Urothelium cell line (cell line): ENCODE data around the gene DENND1C.
"Not testable (repeated sequence)": the region's sequence is repeated elsewhere in the genome, so short reads cannot be mapped to it uniquely, and the experiment has no call there.

Experiments
- DNase-seq: peaks from one replicate; pipeline ENCODE4 v3.0.0; 2011; ENCODE audit warnings: low spot score, mixed read lengths
- FAIRE-seq: peaks from 2 replicates; lab custom pipeline; 2011; peaks lifted over from hg19 to GRCh38; lab: Jason Lieb, UNC

Gene DENND1C

DNA sequence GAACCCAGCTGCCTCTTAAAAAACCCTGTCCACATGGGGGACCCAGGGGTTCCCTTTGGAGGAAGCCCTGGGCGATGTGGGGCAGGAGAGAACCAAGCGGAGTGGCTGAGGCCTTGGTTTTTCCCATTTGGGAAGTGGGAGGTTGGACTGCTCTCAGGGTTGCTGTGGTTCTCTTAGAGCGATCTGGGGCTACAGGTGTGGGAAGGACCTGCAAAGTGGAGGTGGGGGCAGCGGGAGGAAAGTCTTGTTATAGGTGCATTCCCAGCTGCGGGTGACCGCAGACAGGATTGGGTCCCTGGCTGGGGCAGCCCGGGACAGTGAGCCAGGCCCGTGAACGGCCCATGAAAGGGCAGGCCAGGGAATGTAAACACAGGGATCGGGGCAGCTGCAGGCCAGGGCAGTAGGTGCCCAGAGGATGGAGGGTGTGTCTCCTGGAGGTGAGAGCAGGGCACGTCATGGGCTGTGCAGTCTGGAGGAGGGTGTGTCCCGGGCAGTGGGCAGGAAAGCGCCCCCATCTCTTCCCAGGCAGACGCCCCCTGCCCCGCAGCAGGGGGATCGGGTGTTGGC lies 22.8 kb downstream of the DENND1C start:
- DNase-seq (peak; percentile 27), FAIRE-seq (no peak)

DNA sequence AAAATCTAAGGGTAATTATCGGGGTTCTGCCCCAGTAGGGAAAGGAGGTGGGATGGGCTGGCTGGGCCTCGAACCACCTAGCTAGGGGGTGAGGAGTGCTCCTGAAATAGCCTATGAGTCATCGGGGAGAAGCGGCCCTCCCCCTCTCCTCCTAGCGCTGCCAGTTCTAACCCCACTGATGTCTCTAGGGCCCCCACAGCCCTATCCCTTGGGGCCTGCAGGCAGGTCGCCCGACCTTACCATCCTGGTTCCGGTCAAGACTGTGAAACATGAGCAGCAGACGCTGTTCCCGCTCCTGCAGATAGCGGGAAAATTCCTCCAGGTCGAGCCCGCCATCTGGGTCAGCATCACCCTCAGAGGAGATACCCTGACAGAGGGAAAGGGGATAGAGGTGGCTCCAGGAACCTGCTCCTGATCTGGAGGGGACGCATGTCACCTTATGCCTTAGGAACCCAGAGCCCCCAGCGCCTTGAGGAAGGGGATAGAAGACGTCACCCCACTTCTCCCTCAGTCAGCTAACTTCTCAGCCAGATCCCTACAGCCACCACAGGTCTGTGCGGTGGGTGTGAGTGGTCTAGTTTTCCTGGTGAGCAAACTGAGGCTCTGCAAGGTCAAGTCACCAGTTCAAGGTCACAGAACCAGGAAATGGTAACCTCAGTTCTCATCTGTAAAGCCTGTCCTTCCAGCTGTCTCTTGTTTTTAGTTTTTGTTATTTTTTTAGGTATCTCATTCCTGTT lies 23.5 kb downstream of the DENND1C start:
- DNase-seq, result no peak

DNA sequence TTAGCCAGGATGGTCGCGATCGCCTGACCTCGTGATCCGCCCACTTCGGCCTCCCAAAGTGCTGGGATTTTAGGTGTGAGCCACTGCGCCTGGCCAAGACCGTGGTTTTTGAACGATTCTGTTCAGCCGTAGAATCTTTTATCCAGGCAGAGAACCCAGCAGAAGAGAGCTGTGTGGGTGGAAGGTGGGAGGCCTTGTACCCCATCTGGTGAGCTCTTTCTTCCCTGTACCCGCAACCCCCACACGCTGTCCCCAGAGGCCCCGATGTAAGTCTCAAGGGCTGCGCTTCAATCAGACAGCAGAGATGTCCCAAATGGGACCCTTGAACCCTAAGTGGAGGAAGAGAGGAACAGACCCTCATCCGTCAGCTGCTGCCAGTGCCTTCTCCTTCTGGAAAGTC lies 25.7 kb downstream of the DENND1C start:
- DNase-seq (no peak), FAIRE-seq (no peak)

More for the DNA sequence above, 23.5 kb downstream of the DENND1C start:
- no peak for FAIRE-seq

DNA sequence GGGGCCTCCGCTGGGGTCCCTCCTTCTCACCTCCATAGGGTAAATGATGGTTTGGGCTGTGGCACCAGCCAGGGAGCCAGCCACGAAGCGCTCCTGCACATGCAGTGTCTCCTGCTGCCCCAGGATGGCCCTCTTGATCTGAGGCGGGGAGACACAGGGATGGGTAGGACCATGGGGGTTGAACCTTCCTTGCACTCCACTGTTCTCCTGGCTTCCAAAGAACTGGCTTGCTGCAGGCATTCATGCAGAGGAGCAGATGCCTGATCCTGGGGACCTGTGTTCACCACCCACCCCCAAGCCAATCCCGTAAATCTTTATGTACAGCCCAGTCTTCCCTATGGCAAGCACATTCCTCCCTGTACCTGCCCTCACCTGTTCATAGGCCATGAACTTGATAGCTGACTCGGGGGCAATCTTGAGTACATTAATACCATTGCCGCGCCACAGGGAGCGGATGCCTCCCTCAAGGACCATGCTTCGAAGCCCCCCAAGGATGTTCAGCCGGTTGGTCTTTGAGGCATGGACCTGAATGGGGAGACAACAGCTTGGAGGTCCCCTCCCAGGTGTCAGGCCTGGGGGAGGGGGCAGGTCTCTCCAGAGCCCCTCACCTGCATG lies 27.5 kb downstream of the DENND1C start:
- DNase-seq (no peak), FAIRE-seq (no peak)

DNA sequence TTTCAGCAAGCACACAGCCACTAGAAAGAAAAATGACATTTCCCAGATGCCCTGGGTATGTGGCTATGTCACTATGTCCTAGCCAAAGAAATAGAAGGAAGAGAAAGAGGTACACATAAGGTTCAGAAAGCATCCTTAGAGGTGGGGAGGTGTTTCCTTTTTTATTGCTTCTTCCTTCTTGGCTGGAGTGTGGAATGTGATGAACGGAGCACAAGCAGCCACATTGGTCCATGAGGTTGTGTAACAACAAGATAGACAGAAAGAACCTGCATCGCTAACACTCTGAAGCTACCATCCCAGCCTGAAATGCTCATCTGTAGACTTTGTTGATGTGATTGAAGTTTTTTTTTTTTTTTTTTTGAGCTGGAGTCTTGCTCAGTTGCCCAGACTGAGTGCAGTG lies 28.7 kb downstream of the DENND1C start:
- DNase-seq (no peak), FAIRE-seq (no peak)

DNA sequence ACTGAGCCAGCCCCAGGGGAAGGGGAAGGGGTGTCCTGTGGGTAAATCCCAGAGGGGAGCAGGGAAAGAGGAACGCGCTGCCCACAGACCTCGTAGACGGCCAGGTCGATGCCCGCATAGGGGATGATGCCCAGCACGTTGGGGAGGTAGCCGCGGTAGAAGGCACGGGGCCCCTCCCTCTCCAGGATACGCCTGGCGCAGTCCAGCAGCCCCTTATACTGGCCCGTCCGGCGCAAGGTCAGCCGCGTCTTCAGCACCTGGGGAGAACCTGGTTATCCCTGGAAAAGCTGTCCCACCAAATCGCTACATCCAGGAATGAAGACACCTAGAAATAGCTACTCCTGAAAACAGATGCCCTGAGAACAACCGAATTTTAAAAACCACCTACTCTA lies 29.4 kb downstream of the DENND1C start:
- DNase-seq (no peak), FAIRE-seq (no peak)

DNA sequence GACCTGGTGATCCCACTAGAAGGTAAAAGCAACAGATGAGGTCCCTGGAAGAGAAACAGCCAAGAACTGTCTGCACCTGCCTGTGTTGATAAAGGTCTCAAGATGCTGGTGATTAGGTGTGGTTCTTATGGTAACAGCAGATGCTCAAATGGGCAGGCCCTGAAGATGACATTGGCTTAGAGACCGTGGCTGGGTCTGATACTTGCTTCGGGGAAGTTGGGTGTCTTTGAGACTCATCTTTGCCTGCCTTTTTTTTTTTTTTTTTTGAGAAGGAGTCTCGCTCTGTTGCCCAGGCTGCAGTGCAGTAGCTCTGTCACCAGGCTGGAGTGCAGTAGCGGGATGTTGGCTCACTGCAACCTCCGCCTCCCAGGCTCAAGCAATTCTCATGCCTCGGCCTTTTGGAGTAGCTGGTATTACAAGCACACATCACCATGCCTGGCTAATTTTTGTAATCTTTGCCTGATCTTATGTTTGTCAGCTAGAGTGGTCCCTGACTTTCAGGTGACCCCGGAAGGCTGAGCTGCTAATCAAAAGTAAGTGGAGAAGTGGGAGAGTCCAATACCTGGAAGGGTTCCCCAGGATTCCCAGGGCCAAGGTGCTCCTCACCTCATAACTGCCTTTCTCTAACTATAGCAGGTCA lies 29.9 kb downstream of the DENND1C start:
- DNase-seq (no peak), FAIRE-seq (no peak)

DNA sequence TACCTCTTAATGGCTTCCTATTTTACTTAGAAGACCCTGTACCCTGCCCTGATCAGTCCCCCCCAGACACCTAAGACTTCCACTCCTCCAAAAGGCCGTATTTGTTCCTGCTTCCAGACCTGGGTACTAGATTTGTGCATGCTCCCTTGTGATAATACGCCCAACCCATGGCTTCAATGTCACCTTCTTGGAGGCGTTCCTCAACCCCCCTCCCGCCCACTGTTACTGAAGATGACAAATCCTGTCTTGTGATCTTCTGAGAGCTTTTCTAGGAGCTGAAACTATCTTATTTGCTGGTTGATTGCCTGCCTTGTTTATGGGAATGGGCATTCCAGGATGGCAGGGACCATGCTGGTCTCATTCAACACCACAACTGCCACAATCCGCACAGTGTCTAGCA lies 31.4 kb downstream of the DENND1C start:
- no peak for DNase-seq
- no peak for FAIRE-seq

DNA sequence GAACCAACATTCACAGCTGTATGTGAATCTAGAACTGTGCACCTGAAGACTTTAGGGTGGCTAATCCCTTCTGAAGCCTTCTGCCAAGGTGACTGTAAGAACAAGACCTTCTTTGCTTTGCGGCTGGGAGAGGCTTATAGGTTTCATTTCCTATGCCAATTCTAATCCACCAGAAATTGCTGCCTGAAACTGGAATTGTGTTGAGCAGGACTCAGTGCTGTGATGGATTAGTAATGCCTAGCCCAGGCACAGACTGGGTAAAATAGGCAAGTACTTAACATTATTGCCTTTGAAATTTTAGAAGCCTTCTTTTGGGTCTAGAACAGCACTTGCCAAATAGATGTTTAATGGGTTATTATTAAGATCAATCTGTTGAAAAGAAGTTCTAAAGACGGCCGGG lies 33.5 kb downstream of the DENND1C start:
- DNase-seq (no peak), FAIRE-seq (no peak)

DNA sequence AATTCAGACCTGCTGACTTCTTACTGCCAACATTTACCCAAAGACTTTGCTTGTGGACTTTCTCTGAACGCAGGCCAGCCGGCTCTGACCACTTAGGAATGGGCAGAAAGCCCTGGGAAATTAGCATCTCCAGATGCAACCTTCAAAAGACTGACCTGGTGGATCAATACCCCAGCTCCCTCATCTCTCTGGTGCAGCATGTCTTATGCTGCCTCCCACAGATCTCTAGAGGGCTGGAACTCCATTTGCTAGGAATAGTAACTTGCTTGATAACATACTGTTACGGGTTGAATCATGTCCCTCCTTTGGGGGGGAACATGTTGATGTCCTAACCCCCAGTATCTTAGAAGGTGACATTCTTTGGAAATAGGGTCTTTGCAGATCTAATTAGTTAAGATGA lies 35.1 kb downstream of the DENND1C start:
- no peak for FAIRE-seq

DNA sequence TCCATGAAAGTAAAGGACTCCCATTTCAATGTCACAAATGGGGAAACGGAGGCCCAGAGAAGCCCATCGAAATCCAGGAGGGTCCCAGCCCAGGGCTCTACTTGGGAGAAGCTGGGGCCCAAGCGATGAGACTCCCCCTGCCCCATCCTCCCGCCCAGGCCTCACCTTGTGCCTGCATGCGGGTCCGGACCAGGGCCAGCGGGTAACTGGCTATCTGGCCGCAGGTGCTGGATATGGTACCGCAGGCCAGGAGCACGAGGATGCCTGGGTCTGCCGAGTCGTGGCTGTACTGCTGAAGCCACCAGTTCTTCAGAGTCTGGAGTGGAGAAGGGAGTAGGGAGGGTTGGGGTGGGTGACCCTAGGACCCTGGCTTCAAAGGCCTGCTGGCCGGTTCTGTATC lies 37.6 kb downstream of the DENND1C start:
- DNase-seq (no peak), FAIRE-seq (no peak)

More for the DNA sequence above, 35.1 kb downstream of the DENND1C start:
- DNase-seq, result no peak

DNA sequence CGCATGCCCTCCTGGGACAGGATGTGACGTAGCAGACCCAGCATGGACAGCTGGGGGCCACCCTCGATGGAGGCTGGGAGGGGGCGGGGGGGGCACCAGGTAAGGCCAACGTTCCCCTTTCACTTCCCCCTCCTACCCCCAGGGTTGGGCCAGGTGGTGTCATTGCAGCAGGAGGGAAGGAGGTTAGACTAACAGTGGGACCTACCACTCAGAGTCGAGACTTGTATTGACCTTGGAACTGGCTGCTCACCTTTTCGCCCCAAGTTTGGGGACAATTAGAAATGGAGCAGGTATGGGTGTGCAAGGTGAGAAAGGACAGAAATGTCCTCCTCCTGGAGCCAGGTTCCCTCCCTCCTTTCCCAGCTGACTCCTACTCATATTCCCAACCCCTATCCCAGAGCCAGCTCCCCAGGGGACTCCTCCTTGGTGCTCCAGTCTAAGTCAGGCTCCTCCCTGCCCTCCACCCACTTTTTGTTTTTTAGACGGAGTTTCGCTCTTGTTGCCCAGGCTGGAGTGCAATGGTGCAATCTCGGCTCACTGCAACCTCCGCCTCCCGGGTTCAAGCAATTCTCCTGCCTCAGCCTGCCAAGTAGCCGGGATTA lies 39.4 kb downstream of the DENND1C start:
- no peak for DNase-seq
- no peak for FAIRE-seq

DNA sequence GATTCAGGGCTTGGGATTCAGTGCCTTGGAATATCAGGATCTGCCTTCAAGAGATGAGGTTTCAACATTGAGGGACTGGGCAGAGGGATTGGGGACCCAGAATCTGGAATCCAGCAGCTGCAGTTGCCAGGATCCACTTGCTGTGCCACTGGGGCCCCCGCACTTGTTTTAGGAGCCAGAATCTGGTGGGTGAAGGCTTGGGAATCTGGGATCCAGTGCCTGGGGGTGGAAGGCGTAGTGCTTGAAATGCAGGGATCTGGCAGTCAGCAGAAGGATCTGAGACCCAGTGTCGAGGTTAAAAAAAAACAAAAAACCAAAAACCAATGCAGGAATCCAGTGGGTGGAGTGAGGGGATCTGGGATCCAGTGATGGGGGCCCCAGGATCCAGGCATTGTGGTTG lies 40.7 kb downstream of the DENND1C start:
- DNase-seq, result no peak
- no peak for FAIRE-seq

DNA sequence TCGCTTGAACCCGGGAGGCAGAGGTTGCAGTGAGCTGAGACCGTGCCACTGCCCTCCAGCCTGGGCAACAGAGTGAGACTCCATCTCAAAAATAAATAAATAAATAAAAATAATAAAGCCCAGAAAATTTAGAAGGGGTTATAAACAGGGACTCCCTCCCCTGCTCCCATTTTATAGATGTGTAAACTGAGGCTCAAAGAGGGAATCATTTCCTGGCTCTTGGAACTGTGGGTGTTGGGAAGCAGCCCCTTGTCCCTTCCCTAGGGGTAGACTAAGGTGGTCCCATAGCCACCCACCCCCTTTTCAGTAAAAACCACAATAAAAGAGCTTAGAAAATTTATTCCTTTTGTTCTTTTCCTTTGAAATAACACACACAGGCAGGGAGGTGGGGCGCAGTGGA lies 41.8 kb downstream of the DENND1C start:
- no peak for DNase-seq
- no peak for FAIRE-seq

DNA sequence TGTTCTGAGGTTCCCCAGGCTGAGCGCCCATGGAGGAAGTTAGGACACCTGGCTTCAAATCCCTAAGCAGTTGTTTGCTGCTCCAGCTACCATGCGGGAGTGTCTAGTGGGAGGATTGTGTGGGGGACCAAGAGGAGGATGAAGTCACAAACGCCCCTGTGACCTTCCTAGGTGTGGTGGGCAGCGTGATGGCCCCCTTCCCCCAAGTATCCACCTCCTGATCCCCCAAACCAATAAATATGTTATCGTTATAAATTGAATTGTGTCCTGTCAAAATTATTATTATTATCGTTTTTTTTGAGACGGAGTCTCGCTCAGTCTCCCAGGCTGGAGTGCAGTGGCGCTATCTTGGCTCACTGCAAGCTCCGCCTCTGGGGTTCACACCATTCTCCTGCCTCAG lies 47.9 kb downstream of the DENND1C start, which contains the start of gene SLC25A41:
Gene SLC25A41 (minus strand): TSS at position 101 of the 400 bp plus-strand sequence. CDS start 70 bp downstream, at position 31.
- DNase-seq (no peak), FAIRE-seq (no peak)

DNA sequence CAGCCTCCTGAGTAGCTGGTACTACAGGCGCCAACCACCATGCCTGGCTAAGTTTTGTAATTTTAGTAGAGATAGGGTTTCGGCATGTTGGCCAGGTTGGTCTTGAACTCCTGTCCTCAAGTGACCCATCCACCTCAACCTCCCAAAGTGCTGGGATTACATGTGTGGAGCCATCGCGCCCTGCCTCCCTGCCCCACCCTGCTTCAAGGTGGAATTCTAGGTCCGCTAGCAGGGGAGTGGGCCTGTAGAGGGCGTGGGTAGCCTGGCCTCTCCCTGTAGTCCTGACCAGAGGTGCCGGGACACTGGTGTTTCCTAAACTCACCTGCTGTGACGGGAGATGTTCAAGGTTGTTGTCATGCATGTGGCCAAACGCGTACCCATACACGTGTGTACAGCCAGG lies 48.4 kb downstream of the DENND1C start:
- no peak for FAIRE-seq
- DNase-seq, result no peak

DNA sequence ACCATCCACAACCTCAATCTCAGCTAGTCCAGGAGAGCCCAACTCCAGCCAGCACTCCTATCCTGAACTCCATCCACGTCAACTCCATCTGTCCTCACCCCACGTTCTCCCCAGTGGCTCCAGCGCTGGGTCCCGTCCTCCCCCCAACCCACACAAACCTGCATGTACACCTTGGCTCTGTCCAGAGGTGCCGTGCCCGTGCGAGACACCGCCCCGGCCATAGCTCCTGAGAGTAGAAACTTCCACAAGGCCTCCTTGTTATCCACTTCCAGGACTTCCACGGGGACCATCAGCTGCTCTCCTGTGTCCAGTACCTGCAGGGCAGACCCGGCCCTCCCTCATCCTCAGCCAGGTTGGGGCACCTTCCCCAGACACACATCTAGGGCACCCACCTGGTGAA lies 49.7 kb downstream of the DENND1C start:
- DNase-seq (no peak), FAIRE-seq (no peak)

DNA sequence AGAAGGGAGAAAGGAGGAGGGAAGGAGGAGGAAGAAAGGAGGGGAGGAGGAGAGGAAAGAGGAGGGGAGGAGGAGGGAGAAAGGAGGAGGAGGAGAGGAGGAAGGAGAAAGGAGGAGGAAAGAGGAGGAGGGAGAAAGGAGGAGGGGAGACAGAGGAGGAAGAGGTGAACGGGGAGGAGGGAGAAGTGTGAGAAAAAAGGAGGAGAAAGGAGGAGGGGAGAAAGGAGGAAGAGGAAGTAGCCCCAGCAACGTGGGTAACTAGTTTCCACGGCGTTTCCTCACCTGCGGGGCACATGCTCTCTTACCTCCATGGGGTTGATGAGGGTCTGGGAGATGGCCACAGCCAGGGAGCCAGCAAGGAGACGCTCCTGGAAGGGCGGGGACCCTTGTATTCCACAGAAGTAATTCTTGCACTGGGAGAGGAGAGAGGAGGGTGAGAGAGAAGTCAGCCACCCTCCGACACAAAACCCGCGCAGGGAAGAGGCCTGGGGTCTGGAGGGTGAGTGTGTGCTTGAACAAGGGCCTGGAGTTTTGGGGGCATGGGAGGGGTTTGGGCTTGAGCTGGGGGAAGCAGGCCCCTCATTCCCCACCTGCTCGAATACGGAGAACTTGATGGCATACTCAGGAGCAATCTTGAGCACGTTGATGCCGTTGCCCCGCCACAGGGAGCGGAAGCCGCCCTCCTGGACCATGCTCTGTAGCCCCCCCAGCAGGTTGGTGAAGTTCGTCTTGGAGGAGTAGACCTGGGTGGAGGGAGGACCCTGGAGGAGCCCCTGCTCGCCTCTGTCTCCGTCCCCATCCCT lies 52.0 kb downstream of the DENND1C start:
- FAIRE-seq (no peak), DNase-seq (no peak)

DNA sequence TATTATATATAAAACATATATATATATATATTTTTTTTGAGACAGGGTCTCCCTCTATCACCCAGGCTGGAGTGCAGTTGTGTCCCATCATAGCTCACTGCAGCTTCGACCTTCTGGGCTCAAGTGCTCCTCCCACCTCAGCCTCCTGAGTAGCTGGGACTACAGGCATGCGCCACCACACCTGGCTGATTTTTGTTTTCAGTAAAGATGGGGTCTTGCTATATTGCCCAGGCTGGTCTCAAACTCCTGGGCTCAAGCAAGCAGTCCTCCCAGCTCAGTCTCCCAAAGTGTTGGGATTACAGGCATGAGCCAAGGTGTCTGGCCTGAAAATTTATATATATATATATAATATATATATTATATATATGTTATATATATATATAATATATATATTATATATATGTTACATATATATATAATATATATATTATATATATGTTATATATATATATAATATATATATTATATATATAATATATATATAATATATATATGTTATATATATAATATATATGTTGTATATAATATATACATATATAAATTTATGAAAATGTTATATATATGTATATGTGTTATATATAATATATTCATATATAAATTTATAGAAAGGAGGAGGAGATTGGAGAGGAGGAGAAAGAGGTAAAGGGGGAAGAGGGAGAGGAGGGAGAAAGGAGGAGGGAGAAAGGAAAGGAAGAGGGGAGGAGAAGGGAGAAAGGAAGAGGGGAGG lies 52.7 kb downstream of the DENND1C start:
- FAIRE-seq, DNase-seq: not testable (repeated sequence)

DNA sequence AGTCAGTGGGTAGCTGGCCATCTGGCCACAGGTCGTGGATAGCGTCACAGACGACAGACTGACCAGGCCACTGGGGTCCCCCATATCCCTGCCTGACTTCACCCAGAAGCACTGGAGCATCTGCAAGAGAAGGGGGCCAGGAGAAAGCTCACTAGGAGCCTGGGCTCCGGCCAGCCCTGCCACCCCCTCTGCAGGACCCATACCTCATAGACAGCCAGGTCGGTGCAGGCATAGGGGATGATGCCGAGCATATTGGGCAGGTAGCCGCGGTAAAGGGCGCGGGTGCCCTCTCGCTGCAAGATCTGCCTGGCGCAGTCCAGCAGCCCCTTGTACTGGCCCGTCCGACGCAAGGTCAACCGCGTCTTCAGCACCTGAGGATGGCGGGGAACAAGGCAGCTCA lies 54.5 kb downstream of the DENND1C start:
- no peak for FAIRE-seq
- no peak for DNase-seq
